ENCODE results near the gene MATN3. TPM values are rescaled to one million over a fixed set of nuclear protein-coding genes. Genes with fewer than 3 reads are reported as not detected.

Gene MATN3
- total and polyA plus RNA-seq, 2 of the 8 experiments (the other 6 are each of a cell fraction or from before 2014, with no cell fraction given), result 3.0 to 9.9 TPM

GRCh38 chr2:20011276-20012031, 1.0 kb downstream of the MATN3 start (continued):
- TF ChIP-seq CTCF (IDR thresholded peaks at IDR 0.05; ENCODE audit: control extremely low read depth in 1 of 3, insufficient read depth in 1 of 3, low read depth in 1 of 3, low read length in 3 of 3) (no peak), BACH1 (IDR thresholded peaks at IDR 0.05; ENCODE audit: low read length) (no peak), KDM4A (IDR thresholded peaks at IDR 0.05; ENCODE audit: low read depth, low read length, severe bottlenecking) (no peak), JUN (IDR thresholded peaks at IDR 0.05; ENCODE audit: low read depth, low read length) (no peak), ASH2L (IDR thresholded peaks at IDR 0.05; ENCODE audit: low read length) (no peak), CHD1 (IDR thresholded peaks at IDR 0.05; ENCODE audit: low read depth, low read length) (no peak), CEBPB (IDR thresholded peaks at IDR 0.05; ENCODE audit: low read depth, low read length) (no peak), TAF1 (IDR thresholded peaks at IDR 0.05; ENCODE audit: low read depth, low read length) (no peak)

All from H1 (cell line).